BLaER1 (cell line): ENCODE results near the gene VPS26A.

ENCODE experiments used
- H3K27ac ChIP-seq: shearing (Covaris generic); formaldehyde crosslinking; 2 replicates; pipeline ENCODE4 v1.8.1; 2022
- H3K27me3 ChIP-seq: shearing (Covaris generic); formaldehyde crosslinking; 2 replicates; pipeline ENCODE4 v1.8.1; 2022
- H3K36me3 ChIP-seq: shearing (Covaris generic); formaldehyde crosslinking; 2 replicates; pipeline ENCODE4 v1.8.1; 2022
- H3K4me1 ChIP-seq: shearing (Covaris generic); formaldehyde crosslinking; 2 replicates; pipeline ENCODE4 v1.8.1; 2022
- H3K4me2 ChIP-seq: shearing (Covaris generic); formaldehyde crosslinking; 2 replicates; pipeline ENCODE4 v1.8.1; 2022
- H3K4me3 ChIP-seq: shearing (Covaris generic); formaldehyde crosslinking; 2 replicates; pipeline ENCODE4 v1.8.1; 2022
- H3K9ac ChIP-seq: shearing (Covaris generic); formaldehyde crosslinking; 2 replicates; pipeline ENCODE4 v1.8.1; 2022
- H3K9me3 ChIP-seq: shearing (Covaris generic); formaldehyde crosslinking; 2 replicates; pipeline ENCODE4 v1.8.1; 2022
- H4K20me1 ChIP-seq: shearing (Covaris generic); formaldehyde crosslinking; 2 replicates; pipeline ENCODE4 v1.8.1; 2022
- Cebpa-rat ChIP-seq: shearing (Covaris generic); IDR thresholded peaks from 2 replicates; pipeline ENCODE4 v1.8.1; 2022

Gene VPS26A

DNA sequence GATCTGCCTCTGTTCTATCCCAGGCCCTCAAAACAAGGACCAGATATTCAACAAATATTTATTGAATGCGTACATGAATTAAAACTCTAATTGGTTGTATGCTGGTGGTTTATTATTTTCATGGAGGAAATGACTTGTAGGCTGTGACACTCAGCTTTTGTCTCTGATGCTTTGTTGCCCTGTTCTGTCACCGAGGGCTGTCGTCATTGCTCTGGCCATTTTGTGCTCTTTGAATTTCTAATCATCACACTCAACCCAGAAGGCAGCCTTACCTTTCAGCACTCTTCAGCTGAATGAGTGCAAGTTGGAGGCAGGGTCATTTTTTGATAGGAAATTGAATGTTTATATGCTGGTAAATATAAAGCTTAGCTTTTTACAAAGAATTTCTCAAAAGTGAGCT is 21.5 kb upstream of the VPS26A start:
- no peak overlapping the region for H3K27ac ChIP-seq
- no peak overlapping the region for H3K4me2 ChIP-seq
- no peaks in the 10 kb centered on the region for H4K20me1 ChIP-seq
- no peak overlapping the region for H3K9ac ChIP-seq
- H3K4me3 ChIP-seq, result no peak overlapping the region
- H3K9me3 ChIP-seq, result 0 out of 2 replicates have a peak, but pooled peaks cover 4% of the 10 kb centered on the region
- H3K4me1 ChIP-seq, result peaks cover 6% of the 10 kb centered on the region
- no peaks in the 10 kb centered on the region for H3K27me3 ChIP-seq
- TF ChIP-seq Cebpa-rat, result no peak
- H3K36me3 ChIP-seq, result no peaks in the 10 kb centered on the region

DNA sequence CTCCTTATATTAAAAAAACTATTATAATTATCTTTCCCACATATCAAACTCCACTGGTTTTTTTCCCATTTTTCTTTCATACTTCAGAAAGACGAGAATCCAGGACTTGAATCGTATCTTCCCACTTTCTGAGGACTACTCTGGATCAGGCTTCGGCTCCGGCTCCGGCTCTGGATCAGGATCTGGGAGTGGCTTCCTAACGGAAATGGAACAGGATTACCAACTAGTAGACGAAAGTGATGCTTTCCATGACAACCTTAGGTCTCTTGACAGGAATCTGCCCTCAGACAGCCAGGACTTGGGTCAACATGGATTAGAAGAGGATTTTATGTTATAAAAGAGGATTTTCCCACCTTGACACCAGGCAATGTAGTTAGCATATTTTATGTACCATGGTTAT is 20.2 kb upstream of the VPS26A start:
- 0 out of 2 replicates have a peak, but pooled peaks cover 4% of the 10 kb centered on the region for H3K9me3 ChIP-seq
- no peaks in the 10 kb centered on the region for H4K20me1 ChIP-seq
- peaks cover 6% of the 10 kb centered on the region for H3K4me1 ChIP-seq
- H3K4me2 ChIP-seq, result no peak overlapping the region
- no peaks in the 10 kb centered on the region for H3K27me3 ChIP-seq
- H3K36me3 ChIP-seq, result no peaks in the 10 kb centered on the region
- H3K9ac ChIP-seq, result no peak overlapping the region
- no peak for TF ChIP-seq Cebpa-rat
- no peak overlapping the region for H3K4me3 ChIP-seq
- H3K27ac ChIP-seq, result no peak overlapping the region

GRCh38 chr10:69104994-69105790 is 18.8 kb upstream of the VPS26A start:
- H3K36me3 ChIP-seq, result no peaks in the 10 kb centered on the region
- H3K9me3 ChIP-seq, result 0 out of 2 replicates have a peak, but pooled peaks cover 4% of the 10 kb centered on the region
- H4K20me1 ChIP-seq, result no peaks in the 10 kb centered on the region
- H3K27me3 ChIP-seq, result no peaks in the 10 kb centered on the region
- no peak overlapping the region for H3K27ac ChIP-seq
- H3K9ac ChIP-seq, result no peak overlapping the region
- no peak overlapping the region for H3K4me3 ChIP-seq
- H3K4me1 ChIP-seq, result peaks cover under 1% of the 10 kb centered on the region; the same call in 1 of the 2 replicates
- no peak for TF ChIP-seq Cebpa-rat
- no peak overlapping the region for H3K4me2 ChIP-seq

DNA sequence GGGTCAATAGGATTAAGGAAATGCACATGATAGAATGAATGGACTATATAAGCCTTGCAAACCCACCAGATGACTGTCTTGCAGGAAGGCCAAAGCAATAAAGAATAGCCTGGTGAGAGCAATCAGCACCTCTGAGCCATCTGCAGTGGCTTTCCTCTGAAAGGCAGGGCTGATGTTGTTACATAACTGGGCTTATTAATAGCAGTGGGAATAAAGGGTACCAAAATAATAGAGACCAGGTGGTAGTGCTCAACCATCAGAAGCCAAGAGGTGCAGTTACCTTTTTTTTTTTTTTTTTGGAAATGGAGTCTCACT is 16.8 kb upstream of the VPS26A start:
- no peak for TF ChIP-seq Cebpa-rat
- Histone ChIP-seq H3K27me3 (no peaks in the 10 kb centered on the region), H3K4me3 (no peak overlapping the region), H3K4me2 (no peak overlapping the region), H3K36me3 (no peaks in the 10 kb centered on the region), H3K27ac (no peak overlapping the region), H4K20me1 (no peaks in the 10 kb centered on the region), H3K9ac (no peak overlapping the region), H3K9me3 (0 out of 2 replicates have a peak, but pooled peaks cover 4% of the 10 kb centered on the region), H3K4me1 (no peaks in the 10 kb centered on the region)

- no peaks in the 10 kb centered on the region for H3K36me3 ChIP-seq
- no peaks in the 10 kb centered on the region for H3K27me3 ChIP-seq
- H3K4me1 ChIP-seq, result no peaks in the 10 kb centered on the region
- H3K9me3 ChIP-seq, result 0 out of 2 replicates have a peak, but pooled peaks cover 4% of the 10 kb centered on the region
- no peaks in the 10 kb centered on the region for H4K20me1 ChIP-seq
- TF ChIP-seq Cebpa-rat, result no peak
- no peak overlapping the region for H3K4me3 ChIP-seq
- no peak overlapping the region for H3K9ac ChIP-seq
- no peak overlapping the region for H3K27ac ChIP-seq
- no peak overlapping the region for H3K4me2 ChIP-seq
Observed at GRCh38 chr10:69107699-69108098, 16.3 kb upstream of the VPS26A start.

GRCh38 chr10:69119896-69120295 is 4.1 kb upstream of the VPS26A start:
- H3K27ac ChIP-seq, result no peak overlapping the region
- peaks cover 8% of the 10 kb centered on the region for H4K20me1 ChIP-seq
- no peak overlapping the region for H3K4me3 ChIP-seq
- no peaks in the 10 kb centered on the region for H3K36me3 ChIP-seq
- no peaks in the 10 kb centered on the region for H3K27me3 ChIP-seq
- peaks cover 16% of the 10 kb centered on the region for H3K4me1 ChIP-seq
- TF ChIP-seq Cebpa-rat, result no peak
- H3K9ac ChIP-seq, result no peak overlapping the region
- H3K9me3 ChIP-seq, result no peaks in the 10 kb centered on the region
- no peak overlapping the region for H3K4me2 ChIP-seq

GRCh38 chr10:69123306-69123746 is 652 bp upstream of the VPS26A start:
- Histone ChIP-seq H3K27me3 (no peaks in the 10 kb centered on the region), H3K9me3 (no peaks in the 10 kb centered on the region), H3K9ac (peak overlapping the region; percentile 96), H3K4me3 (peak overlapping the region; percentile 99), H3K4me2 (peak overlapping the region; percentile 80), H3K36me3 (no peaks in the 10 kb centered on the region), H3K27ac (peak overlapping the region; percentile 94), H3K4me1 (peaks cover 31% of the 10 kb centered on the region), H4K20me1 (peaks cover 42% of the 10 kb centered on the region)
- no peak for TF ChIP-seq Cebpa-rat

DNA sequence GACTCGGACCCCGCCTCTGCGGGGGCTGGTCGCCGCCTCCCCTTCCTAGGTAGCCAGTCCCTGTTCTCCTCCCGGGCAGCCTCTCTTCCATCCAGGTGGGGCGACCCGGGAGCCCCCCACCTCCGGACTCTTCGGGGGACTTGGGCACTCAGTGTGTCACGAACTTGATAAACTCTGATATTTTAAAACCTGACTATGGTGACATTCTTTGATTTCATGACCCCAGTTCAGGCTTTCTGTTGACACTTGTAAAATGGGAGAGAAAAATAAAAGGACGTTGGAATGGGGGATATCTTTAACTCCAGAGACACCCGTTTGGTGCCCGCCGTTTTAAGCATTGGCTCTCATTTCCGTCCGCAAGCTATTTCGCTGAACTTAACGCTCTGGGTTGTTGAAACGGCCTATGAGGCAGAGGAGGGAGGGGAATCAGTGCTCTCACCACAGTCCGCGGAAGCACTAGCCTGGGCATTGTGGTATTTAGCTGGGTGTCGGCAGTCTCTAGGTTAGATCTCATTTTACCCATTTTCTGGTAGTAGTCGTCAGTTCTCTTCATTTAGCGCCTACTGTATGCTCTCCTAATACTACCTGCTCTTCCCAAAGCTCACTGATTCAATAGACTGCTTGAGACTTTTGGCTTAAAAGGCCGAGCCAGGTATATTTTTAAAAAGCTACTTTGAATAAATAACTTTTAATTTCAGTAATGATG is 738 bp downstream of the VPS26A start:
- no peaks in the 10 kb centered on the region for H3K27me3 ChIP-seq
- peaks cover 56% of the 10 kb centered on the region for H4K20me1 ChIP-seq
- H3K9me3 ChIP-seq, result no peaks in the 10 kb centered on the region
- H3K4me1 ChIP-seq, result peaks cover 31% of the 10 kb centered on the region
- H3K27ac ChIP-seq, result peak overlapping the region; percentile 87
- peak overlapping the region; percentile 96 for H3K9ac ChIP-seq
- no peaks in the 10 kb centered on the region for H3K36me3 ChIP-seq
- H3K4me3 ChIP-seq, result peak overlapping the region; percentile 99
- TF ChIP-seq Cebpa-rat, result no peak
- H3K4me2 ChIP-seq, result peak overlapping the region; percentile 88

DNA sequence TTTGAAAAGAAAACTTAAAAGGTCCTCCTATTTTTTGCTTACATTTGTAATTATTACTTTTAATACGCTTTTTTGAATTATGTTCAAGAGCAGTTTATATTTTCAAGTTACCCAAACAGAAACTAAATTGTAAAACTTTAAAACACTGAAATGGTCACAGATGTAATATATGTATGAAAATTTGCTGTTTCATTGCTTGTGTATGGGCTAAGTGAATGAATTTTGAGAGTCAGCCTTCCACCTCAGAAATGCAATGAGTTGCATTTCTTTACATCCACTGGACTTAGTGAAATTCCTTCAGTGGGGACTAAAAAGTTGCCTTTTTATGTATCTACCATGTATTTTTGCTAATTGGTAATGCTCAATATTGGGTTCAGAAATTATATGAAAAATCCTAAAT is 1.6 kb downstream of the VPS26A start:
- Histone ChIP-seq H3K27ac (no peak overlapping the region), H3K9ac (peak overlapping the region; percentile 96), H4K20me1 (peaks cover 65% of the 10 kb centered on the region)

DNA sequence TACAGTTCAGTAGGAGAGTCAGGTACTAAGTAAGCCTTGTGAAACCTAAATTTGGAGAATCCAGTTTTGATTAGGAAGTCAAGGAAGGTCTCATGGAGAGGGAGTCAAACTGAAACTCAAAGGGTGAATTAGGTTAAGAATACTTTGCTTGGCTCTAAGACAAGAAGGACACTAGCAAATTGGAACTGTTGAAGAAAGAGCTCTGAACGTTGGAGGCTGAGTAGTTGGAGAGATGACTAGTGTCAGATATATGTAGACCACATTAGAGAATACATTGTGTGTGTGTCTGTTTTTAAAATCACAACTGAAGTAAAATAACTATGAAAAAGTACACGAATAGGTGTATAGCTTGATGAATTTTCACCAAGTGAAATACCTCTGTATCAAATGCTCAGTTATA is 6.3 kb downstream of the VPS26A start:
- no peak overlapping the region for H3K4me2 ChIP-seq

More for the DNA sequence above, 1.6 kb downstream of the VPS26A start:
- H3K4me1 ChIP-seq, result peaks cover 25% of the 10 kb centered on the region
- no peaks in the 10 kb centered on the region for H3K9me3 ChIP-seq
- H3K36me3 ChIP-seq, result no peaks in the 10 kb centered on the region
- H3K4me3 ChIP-seq, result peak overlapping the region; percentile 99
- peak overlapping the region; percentile 88 for H3K4me2 ChIP-seq
- H3K27me3 ChIP-seq, result no peaks in the 10 kb centered on the region
- TF ChIP-seq Cebpa-rat, result no peak

More for the DNA sequence above, 6.3 kb downstream of the VPS26A start:
- H3K4me1 ChIP-seq, result peaks cover 12% of the 10 kb centered on the region
- peaks cover 20% of the 10 kb centered on the region for H3K36me3 ChIP-seq
- H3K27ac ChIP-seq, result no peak overlapping the region
- no peaks in the 10 kb centered on the region for H3K27me3 ChIP-seq
- no peaks in the 10 kb centered on the region for H3K9me3 ChIP-seq
- H3K4me3 ChIP-seq, result no peak overlapping the region
- peaks cover 99% of the 10 kb centered on the region for H4K20me1 ChIP-seq
- no peak for TF ChIP-seq Cebpa-rat
- no peak overlapping the region for H3K9ac ChIP-seq
